ENCODE data around the gene PLCZ1. TPM values are rescaled to one million over a fixed set of nuclear protein-coding genes. Genes with fewer than 3 reads are reported as not detected.

Gene PLCZ1
- total and polyA plus RNA-seq, 4 donors: 0.42 TPM; not detected in 3

GRCh38 chr12:18731156-18731555, 6.7 kb downstream of the PLCZ1 start:
- H3K27ac ChIP-seq (ENCODE audit: low read depth in 1 of 2, low read length in 2 of 2): no peak overlapping the region
- no peak overlapping the region for H3K9ac ChIP-seq (ENCODE audit: low read depth in 1 of 2, low read length in 2 of 2)
- DNase-seq (ENCODE audit: low spot score): no peak
- H3K27me3 ChIP-seq (ENCODE audit: control insufficient read depth in 4 of 4, insufficient read depth in 4 of 4, low read length in 3 of 4): no peaks in the 10 kb centered on the region
- peaks cover 0 to 2% (median 0%) of the 10 kb centered on the region in 4 donors for H3K4me1 ChIP-seq (ENCODE audit: control insufficient read depth in 4 of 4, insufficient read depth in 4 of 4, low read length in 3 of 4)
- H3K9me3 ChIP-seq (ENCODE audit: control insufficient read depth in 4 of 4, low read length in 3 of 4): peaks cover 0 to 10% (median 3%) of the 10 kb centered on the region in 4 donors
- 83% methylated on average over 5 of the region's 5 CpGs for WGBS
- TF ChIP-seq SP1 (IDR thresholded peaks at IDR 0.05) (no peak), FOXA1 (IDR thresholded peaks at IDR 0.05) (no peak), TAF1 (conservative IDR thresholded peaks at IDR 0.05) (no peak), REST (IDR thresholded peaks at IDR 0.05) (no peak), JUND (IDR thresholded peaks at IDR 0.05) (no peak), HNF4A (conservative IDR thresholded peaks at IDR 0.05) (no peak), RAD21 (IDR thresholded peaks at IDR 0.05) (no peak), HNF4G (IDR thresholded peaks at IDR 0.05) (no peak), YY1 (IDR thresholded peaks at IDR 0.05) (no peak), NR2F2 (IDR thresholded peaks at IDR 0.05) (no peak), CTCF (IDR thresholded peaks at IDR 0.05; ENCODE audit: low read depth, low read length, missing input control) (no peak)
- TF ChIP-seq, protein P1, sequence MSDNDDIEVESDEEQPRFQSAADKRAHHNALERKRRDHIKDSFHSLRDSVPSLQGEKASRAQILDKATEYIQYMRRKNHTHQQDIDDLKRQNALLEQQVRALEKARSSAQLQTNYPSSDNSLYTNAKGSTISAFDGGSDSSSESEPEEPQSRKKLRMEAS (IDR thresholded peaks at IDR 0.05): no peak
- H3K4me3 ChIP-seq (ENCODE audit: low read depth in 1 of 3, low read length in 3 of 3): no peak overlapping the region
- no peaks in the 10 kb centered on the region for H3K36me3 ChIP-seq (ENCODE audit: control insufficient read depth in 4 of 4, insufficient read depth in 3 of 4, low read depth in 1 of 4, low read length in 3 of 4)

GRCh38 chr12:18723752-18724151, 14.1 kb downstream of the PLCZ1 start:
- Histone ChIP-seq H3K4me1 (ENCODE audit: control insufficient read depth in 4 of 4, insufficient read depth in 4 of 4, low read length in 3 of 4) (peaks cover 0 to 2% (median 0%) of the 10 kb centered on the region in 4 donors), H3K9me3 (ENCODE audit: control insufficient read depth in 4 of 4, low read length in 3 of 4) (no peaks in the 10 kb centered on the region), H3K27ac (ENCODE audit: low read depth in 1 of 2, low read length in 2 of 2) (no peak overlapping the region), H3K9ac (ENCODE audit: low read depth in 1 of 2, low read length in 2 of 2) (no peak overlapping the region), H3K36me3 (ENCODE audit: control insufficient read depth in 4 of 4, insufficient read depth in 3 of 4, low read depth in 1 of 4, low read length in 3 of 4) (no peaks in the 10 kb centered on the region), H3K27me3 (ENCODE audit: control insufficient read depth in 4 of 4, insufficient read depth in 4 of 4, low read length in 3 of 4) (no peaks in the 10 kb centered on the region), H3K4me3 (ENCODE audit: low read depth in 1 of 3, low read length in 3 of 3) (no peak overlapping the region)
- DNase-seq (ENCODE audit: low spot score): no peak
- WGBS: 93% methylated on average over 2 of the region's 2 CpGs
- no peak for TF ChIP-seq NR2F2 (IDR thresholded peaks at IDR 0.05)
- no peak for TF ChIP-seq RXRA (IDR thresholded peaks at IDR 0.05)
- TF ChIP-seq FOXA2 (IDR thresholded peaks at IDR 0.05): no peak
- TF ChIP-seq, protein P1 (IDR thresholded peaks at IDR 0.05): no peak
- TF ChIP-seq RAD21 (IDR thresholded peaks at IDR 0.05): no peak
- no peak for TF ChIP-seq HNF4A (conservative IDR thresholded peaks at IDR 0.05)
- no peak for TF ChIP-seq FOXA1 (IDR thresholded peaks at IDR 0.05)
- TF ChIP-seq, protein P2, sequence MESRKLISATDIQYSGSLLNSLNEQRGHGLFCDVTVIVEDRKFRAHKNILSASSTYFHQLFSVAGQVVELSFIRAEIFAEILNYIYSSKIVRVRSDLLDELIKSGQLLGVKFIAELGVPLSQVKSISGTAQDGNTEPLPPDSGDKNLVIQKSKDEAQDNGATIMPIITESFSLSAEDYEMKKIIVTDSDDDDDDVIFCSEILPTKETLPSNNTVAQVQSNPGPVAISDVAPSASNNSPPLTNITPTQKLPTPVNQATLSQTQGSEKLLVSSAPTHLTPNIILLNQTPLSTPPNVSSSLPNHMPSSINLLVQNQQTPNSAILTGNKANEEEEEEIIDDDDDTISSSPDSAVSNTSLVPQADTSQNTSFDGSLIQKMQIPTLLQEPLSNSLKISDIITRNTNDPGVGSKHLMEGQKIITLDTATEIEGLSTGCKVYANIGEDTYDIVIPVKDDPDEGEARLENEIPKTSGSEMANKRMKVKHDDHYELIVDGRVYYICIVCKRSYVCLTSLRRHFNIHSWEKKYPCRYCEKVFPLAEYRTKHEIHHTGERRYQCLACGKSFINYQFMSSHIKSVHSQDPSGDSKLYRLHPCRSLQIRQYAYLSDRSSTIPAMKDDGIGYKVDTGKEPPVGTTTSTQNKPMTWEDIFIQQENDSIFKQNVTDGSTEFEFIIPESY (IDR thresholded peaks at IDR 0.05): no peak
